GM23248 (cell line): ENCODE data around the gene GRIP1. TPM values are rescaled to one million over a fixed set of nuclear protein-coding genes. Genes with fewer than 3 reads are reported as not detected.
A peak's percentile ranks its signal among the peaks of the same experiment; 100 is the strongest.

Source experiments
- DNase-seq: peaks from one replicate; pipeline ENCODE4 v3.0.0-alpha.2; 2015
- H2AFZ ChIP-seq: fragments of 200-600 bp; sonication (generic); 2 replicates; pipeline ENCODE4 v1.6.1; 2016; ENCODE audit warnings: antibody characterized with exemption
- H3F3A ChIP-seq: fragments of 200-600 bp; sonication (generic); 2 replicates; pipeline ENCODE4 v1.6.1; 2016; ENCODE audit warnings: mild to moderate bottlenecking, antibody characterized with exemption, mixed run types; ENCODE audit not compliant: insufficient read depth
- H3K27ac ChIP-seq: fragments of 200-600 bp; sonication (generic); 2 replicates; pipeline ENCODE4 v1.5.1; 2016; ENCODE audit warnings: mild to moderate bottlenecking
- H3K27me3 ChIP-seq: fragments of 200-600 bp; sonication (generic); replicated peaks from 2 replicates; pipeline ENCODE4 v1.6.1; 2016; ENCODE audit warnings: mild to moderate bottlenecking; ENCODE audit not compliant: insufficient read depth
- H3K36me3 ChIP-seq: fragments of 200-600 bp; sonication (generic); 2 replicates; pipeline ENCODE4 v1.6.1; 2016; ENCODE audit warnings: low read depth, mild to moderate bottlenecking
- H3K4me1 ChIP-seq: fragments of 200-600 bp; sonication (generic); 2 replicates; pipeline ENCODE4 v1.6.1; 2016; ENCODE audit warnings: mild to moderate bottlenecking; ENCODE audit not compliant: insufficient read depth
- H3K4me2 ChIP-seq: fragments of 200-600 bp; sonication (generic); one replicate; pipeline ENCODE4 v1.6.1; 2016; ENCODE audit warnings: mild to moderate bottlenecking; ENCODE audit not compliant: unreplicated experiment
- H3K4me3 ChIP-seq: fragments of 200-600 bp; sonication (generic); 2 replicates; pipeline ENCODE4 v1.5.1; 2016; ENCODE audit warnings: mild to moderate bottlenecking
- H3K79me2 ChIP-seq: fragments of 200-600 bp; sonication (generic); 2 replicates; pipeline ENCODE4 v1.6.1; 2016; ENCODE audit warnings: mild to moderate bottlenecking; ENCODE audit not compliant: insufficient read depth
- H3K9ac ChIP-seq: fragments of 200-600 bp; sonication (generic); 2 replicates; pipeline ENCODE4 v1.6.1; 2016; ENCODE audit warnings: mild to moderate bottlenecking
- H3K9me2 ChIP-seq: fragments of 200-600 bp; sonication (generic); 2 replicates; pipeline ENCODE4 v1.6.1; 2016; ENCODE audit warnings: mixed run types, mild to moderate bottlenecking, moderate library complexity; ENCODE audit not compliant: insufficient read depth
- H3K9me3 ChIP-seq: fragments of 200-600 bp; sonication (generic); one replicate; pipeline ENCODE4 v1.6.1; 2017; ENCODE audit warnings: low read depth
- H4K20me1 ChIP-seq: fragments of 200-600 bp; sonication (generic); 2 replicates; pipeline ENCODE4 v1.6.0; 2016; ENCODE audit not compliant: insufficient read depth
- EZH2 ChIP-seq: fragments of 200-600 bp; sonication (generic); IDR thresholded peaks from 2 replicates; pipeline ENCODE4 v1.6.1; 2018; ENCODE audit warnings: antibody characterized with exemption, mild to moderate bottlenecking; ENCODE audit not compliant: insufficient read depth, poor library complexity, severe bottlenecking
- EZH2phosphoT487 ChIP-seq: fragments of 200-600 bp; sonication (generic); IDR thresholded peaks from 2 replicates; pipeline ENCODE4 v1.6.1; 2018; ENCODE audit warnings: antibody characterized with exemption, moderate library complexity, mild to moderate bottlenecking, low read depth; ENCODE audit not compliant: insufficient read depth
- WGBS, 2 experiments: methylation state at CpG; one replicate each; pipeline ENCODE4 v1.1.6; 2015 to 2017; ENCODE audit warnings: low lambda C conversion rate in 2 of 2, low coverage in 1 of 2; ENCODE audit errors: missing lambda C conversion rate in 2 of 2; 5-methylcytosine and 5-hydroxymethylcytosine counted together
- in situ Hi-C: fragments of 300-500 bp; cut with MboI; formaldehyde crosslinking; loops from 2 replicates; pipeline ENCODE4 v1.15.0; 2020
- polyA plus RNA-seq: library from polyadenylated mRNA; unstranded; fragments of >200 nt; fragmentation: Nextera tagmentation; extraction: Ambion mirVana; gene quantifications from 2 replicates; pipeline ENCODE4 v1.2.1, GENCODE V29; 2016
- total RNA-seq: library from RNA; depleted of rRNA; stranded (reverse); fragments of >200 nt; shearing (Covaris generic); gene quantifications from 2 replicates; pipeline ENCODE4 v1.2.3, GENCODE V29; 2014

Gene GRIP1
- total and polyA plus RNA-seq, 2 experiments from 2014 or later: not detected

- Histone ChIP-seq H3K27ac (no peak overlapping the region), H2AFZ (no peak overlapping the region), H3K9me2 (no peaks in the 10 kb centered on the region), H3K79me2 (no peaks in the 10 kb centered on the region), H3K4me2 (no peak overlapping the region), H3K27me3 (no peaks in the 10 kb centered on the region), H3K9ac (no peak overlapping the region), H3F3A (no peaks in the 10 kb centered on the region), H3K4me3 (no peak overlapping the region), H4K20me1 (no peaks in the 10 kb centered on the region), H3K36me3 (no peaks in the 10 kb centered on the region), H3K9me3 (no peaks in the 10 kb centered on the region), H3K4me1 (no peaks in the 10 kb centered on the region)
- in situ Hi-C loops: no loop called here
- no peak for DNase-seq
- WGBS, 2 experiments: 59 to 62% methylated on average over 4 of the region's 4 CpGs
- TF ChIP-seq EZH2 (no peak), EZH2phosphoT487 (no peak)
Observed at GRCh38 chr12:66319266-66319954, 359.5 kb downstream of the GRIP1 start.

DNA sequence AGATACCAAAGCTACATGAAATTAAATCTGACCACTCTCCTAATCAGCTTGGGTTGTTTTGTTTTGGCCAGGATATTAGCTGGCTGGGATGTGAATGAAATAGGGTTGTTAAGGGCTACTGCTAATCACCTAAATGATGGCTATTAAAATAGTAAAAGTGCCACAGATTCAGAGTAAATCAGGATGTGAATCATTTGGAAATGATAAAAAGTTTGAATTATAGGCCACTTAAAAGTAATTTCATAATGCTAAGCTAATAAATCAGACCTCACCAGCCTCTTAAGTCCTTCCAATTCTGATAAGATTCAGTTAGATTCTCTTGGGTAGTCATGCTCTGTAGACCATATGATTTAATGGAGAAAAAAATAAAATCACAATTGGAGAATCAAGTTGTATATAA lies 364.6 kb downstream of the GRIP1 start:
- in situ Hi-C loops: no loop called here

DNA sequence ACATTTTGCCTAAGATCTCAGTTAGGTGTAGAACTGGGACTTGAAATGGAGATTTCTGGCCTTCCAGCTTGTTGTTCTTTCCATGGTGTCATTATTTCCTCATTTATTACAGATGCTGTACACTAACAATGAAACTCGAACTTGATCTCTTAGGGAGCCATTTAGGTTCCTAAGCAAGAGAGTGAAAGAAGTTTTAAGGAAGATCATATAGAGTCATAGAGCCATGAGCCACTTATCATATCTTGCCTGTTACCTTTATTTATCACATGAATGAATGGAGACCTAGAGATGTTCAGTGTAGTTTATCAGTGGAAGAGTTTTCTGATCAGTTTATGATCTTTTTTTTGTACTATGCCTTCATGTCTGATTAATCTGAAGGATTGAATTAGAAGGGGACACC lies 366.7 kb downstream of the GRIP1 start:
- in situ Hi-C loops: no loop called here
- H3K9me2 ChIP-seq: no peaks in the 10 kb centered on the region
- H3K9me3 ChIP-seq: no peaks in the 10 kb centered on the region
- 84 to 86% methylated on average over 1 of the region's 1 CpG for WGBS, 2 experiments
- H3K27me3 ChIP-seq: no peaks in the 10 kb centered on the region
- H4K20me1 ChIP-seq: no peaks in the 10 kb centered on the region
- TF ChIP-seq EZH2phosphoT487 (no peak), EZH2 (no peak)
- no peaks in the 10 kb centered on the region for H3K4me1 ChIP-seq
- no peak overlapping the region for H3K9ac ChIP-seq
- H3K4me3 ChIP-seq: no peak overlapping the region
- no peak overlapping the region for H3K27ac ChIP-seq
- no peak for DNase-seq
- no peak overlapping the region for H3K4me2 ChIP-seq
- H3K36me3 ChIP-seq: no peaks in the 10 kb centered on the region
- H3K79me2 ChIP-seq: no peaks in the 10 kb centered on the region
- H2AFZ ChIP-seq: no peak overlapping the region
- no peaks in the 10 kb centered on the region for H3F3A ChIP-seq

More for the DNA sequence above, 364.6 kb downstream of the GRIP1 start:
- Histone ChIP-seq H3K27ac (no peak overlapping the region), H3K9ac (no peak overlapping the region), H3K4me1 (no peaks in the 10 kb centered on the region), H3K79me2 (no peaks in the 10 kb centered on the region), H4K20me1 (no peaks in the 10 kb centered on the region), H3K4me2 (no peak overlapping the region), H3F3A (no peaks in the 10 kb centered on the region), H3K27me3 (no peaks in the 10 kb centered on the region), H2AFZ (no peak overlapping the region), H3K4me3 (no peak overlapping the region), H3K9me3 (no peaks in the 10 kb centered on the region), H3K9me2 (no peaks in the 10 kb centered on the region), H3K36me3 (no peaks in the 10 kb centered on the region)
- DNase-seq: no peak
- TF ChIP-seq EZH2 (no peak), EZH2phosphoT487 (no peak)

DNA sequence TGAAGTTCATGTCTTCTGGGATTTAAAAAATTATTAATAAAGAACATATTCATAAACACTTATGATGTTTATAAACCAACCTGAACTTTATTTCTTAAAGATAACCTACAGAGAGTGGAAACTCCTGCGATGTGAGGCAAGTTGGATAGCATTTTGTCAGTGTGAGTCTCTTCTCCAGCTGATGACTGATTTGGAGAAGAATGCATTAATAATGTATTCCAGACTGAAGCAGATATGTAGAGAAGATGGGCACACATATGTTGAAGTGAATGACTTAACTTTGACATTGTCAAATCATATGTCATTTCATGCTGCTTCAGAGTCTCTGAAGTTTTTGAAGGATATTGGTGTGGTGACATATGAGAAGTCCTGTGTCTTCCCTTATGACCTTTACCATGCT lies 369.3 kb downstream of the GRIP1 start:
- DNase-seq: peak; percentile 22
- in situ Hi-C loops: no loop called here

More for the DNA sequence above, 369.3 kb downstream of the GRIP1 start:
- Histone ChIP-seq H3K9ac (no peak overlapping the region), H3K79me2 (no peaks in the 10 kb centered on the region), H3K4me2 (no peak overlapping the region), H3F3A (no peaks in the 10 kb centered on the region), H4K20me1 (no peaks in the 10 kb centered on the region), H3K27ac (no peak overlapping the region), H3K36me3 (no peaks in the 10 kb centered on the region), H3K27me3 (no peaks in the 10 kb centered on the region), H3K9me3 (no peaks in the 10 kb centered on the region), H3K4me1 (no peaks in the 10 kb centered on the region), H2AFZ (no peak overlapping the region), H3K9me2 (no peaks in the 10 kb centered on the region), H3K4me3 (no peak overlapping the region)
- no peak for TF ChIP-seq EZH2phosphoT487
- no peak for TF ChIP-seq EZH2
- WGBS, 2 experiments: 42 to 63% methylated on average over 1 of the region's 1 CpG
